Suprapubic skin (tissue), 4 donors: ENCODE measurements around the gene NDUFB7. TPM values are rescaled to one million over a fixed set of nuclear protein-coding genes. Genes with fewer than 3 reads are reported as not detected.
"Not testable (repeated sequence)": the region's sequence is repeated elsewhere in the genome, so short reads cannot be mapped to it uniquely, and the experiment has no call there.

Experiments used
- DNase-seq, 2 donors: peaks; one replicate each; pipeline ENCODE4 v3.0.0-alpha.2; 2019; ENCODE audit warnings: low spot score in 2 of 2
- H3K27ac ChIP-seq: fragments of 200-600 bp; sonication (generic); one replicate; pipeline ENCODE4 v1.5.1; 2019
- H3K27me3 ChIP-seq: fragments of 200-600 bp; sonication (generic); one replicate; pipeline ENCODE4 v1.5.1; 2019
- H3K36me3 ChIP-seq: fragments of 200-600 bp; sonication (generic); one replicate; pipeline ENCODE4 v1.5.1; 2019
- H3K4me1 ChIP-seq: fragments of 200-600 bp; sonication (generic); one replicate; pipeline ENCODE4 v1.5.1; 2019
- H3K4me3 ChIP-seq: fragments of 200-600 bp; sonication (generic); one replicate; pipeline ENCODE4 v1.5.1; 2019; ENCODE audit warnings: mild to moderate bottlenecking
- H3K9me3 ChIP-seq: fragments of 200-600 bp; sonication (generic); one replicate; pipeline ENCODE4 v1.5.1; 2019
- CTCF ChIP-seq, 2 donors: fragments of 200-600 bp in 1 of 2; fragments of 450-650 bp in 1 of 2; sonication (generic) in 1 of 2; IDR thresholded peaks; one replicate each; pipeline ENCODE4 v1.5.1; 2016 to 2019; ENCODE audit warnings: antibody characterized with exemption in 2 of 2, mild to moderate bottlenecking in 1 of 2, moderate library complexity in 1 of 2
- EP300 ChIP-seq: sonication (generic); formaldehyde crosslinking; IDR thresholded peaks from one replicate; pipeline ENCODE4 v1.6.1; 2017; ENCODE audit warnings: antibody characterized with exemption
- POLR2A ChIP-seq, 2 donors: fragments of 450-650 bp; IDR thresholded peaks; one replicate each; pipeline ENCODE4 v1.6.1; 2017; ENCODE audit warnings: antibody characterized with exemption in 2 of 2, mild to moderate bottlenecking in 2 of 2, moderate library complexity in 2 of 2
- POLR2AphosphoS5 ChIP-seq, 3 donors: sonication (generic); formaldehyde crosslinking; IDR thresholded peaks; one replicate each; pipeline ENCODE4 v1.6.1; 2017; ENCODE audit warnings: antibody characterized with exemption in 3 of 3
- WGBS: methylation state at CpG from one replicate; pipeline ENCODE4 v1.1.5; 2018; 5-methylcytosine and 5-hydroxymethylcytosine counted together
- total RNA-seq, 4 donors: library from RNA; depleted of rRNA; stranded (reverse); fragments of >200 nt; gene quantifications; one replicate each; pipeline ENCODE4 v1.1.0, GENCODE V29; 2016

Gene NDUFB7
- total RNA-seq, 4 donors from 2014 or later, result 196 to 394 (median 340) TPM

GRCh38 chr19:14595558-14595957, 23.7 kb upstream of the NDUFB7 start:
- H3K4me1 ChIP-seq, result no peaks in the 10 kb centered on the region
- H3K4me3 ChIP-seq, result no peak overlapping the region
- WGBS, result 90% methylated on average over 3 of the region's 3 CpGs
- TF ChIP-seq POLR2AphosphoS5 (IDR thresholded peaks at IDR 0.05), result no peak
- TF ChIP-seq EP300, result no peak
- no peak for TF ChIP-seq CTCF (IDR thresholded peaks at IDR 0.05)
- no peak for TF ChIP-seq POLR2A (IDR thresholded peaks at IDR 0.05)
- H3K27ac ChIP-seq, result no peak overlapping the region
- H3K36me3 ChIP-seq, result no peaks in the 10 kb centered on the region
- peaks cover 13% of the 10 kb centered on the region for H3K27me3 ChIP-seq
- no peaks in the 10 kb centered on the region for H3K9me3 ChIP-seq
- no peak for DNase-seq

GRCh38 chr19:14589433-14589832, 17.6 kb upstream of the NDUFB7 start:
- not testable (repeated sequence) for H3K27me3 ChIP-seq, DNase-seq, H3K27ac ChIP-seq, H3K4me1 ChIP-seq, H3K4me3 ChIP-seq, H3K9me3 ChIP-seq, H3K36me3 ChIP-seq
- WGBS, result no CpG with 5 or more reads among the region's 4 CpGs

- not testable (repeated sequence) for DNase-seq
These were observed 13.3 kb upstream of the NDUFB7 start for GRCh38 chr19:14585187-14585586.

GRCh38 chr19:14584372-14584771, 12.5 kb upstream of the NDUFB7 start:
- H3K27ac ChIP-seq, H3K4me3 ChIP-seq, DNase-seq, H3K27me3 ChIP-seq, H3K9me3 ChIP-seq, H3K4me1 ChIP-seq, H3K36me3 ChIP-seq: not testable (repeated sequence)
- WGBS, result 75% methylated on average over 3 of the region's 5 CpGs

More at GRCh38 chr19:14585187-14585586, 13.3 kb upstream of the NDUFB7 start:
- H3K4me1 ChIP-seq, H3K27ac ChIP-seq, H3K27me3 ChIP-seq, H3K9me3 ChIP-seq, H3K36me3 ChIP-seq, H3K4me3 ChIP-seq: not testable (repeated sequence)
- WGBS, result 17% methylated on average over 1 of the region's 3 CpGs

- DNase-seq, result no peak
- Histone ChIP-seq H3K27me3 (no peaks in the 10 kb centered on the region), H3K27ac (no peak within 1 kb of the TSS), H3K9me3 (no peaks in the 10 kb centered on the region), H3K4me3 (no peak within 1 kb of the TSS), H3K4me1 (no peaks in the 10 kb centered on the region), H3K36me3 (no peaks in the 10 kb centered on the region)
- no peak for TF ChIP-seq EP300
- TF ChIP-seq POLR2AphosphoS5 (IDR thresholded peaks at IDR 0.05), result no peak
- TF ChIP-seq POLR2A (IDR thresholded peaks at IDR 0.05), result no peak
- TF ChIP-seq CTCF (IDR thresholded peaks at IDR 0.05), result no peak
- 44% methylated on average over 5 of the region's 6 CpGs for WGBS
These were observed 11.1 kb upstream of the NDUFB7 start, which contains the start of gene CLEC17A for GRCh38 chr19:14582894-14583340. Gene CLEC17A (plus strand): TSS chr19:14583084. CDS start chr19:14583161, 77 bp downstream.

- 65% methylated on average over 6 of the region's 6 CpGs for WGBS
- H3K4me3 ChIP-seq, result no peak overlapping the region
- TF ChIP-seq CTCF (IDR thresholded peaks at IDR 0.05), result no peak
- TF ChIP-seq POLR2AphosphoS5 (IDR thresholded peaks at IDR 0.05), result no peak
- TF ChIP-seq EP300, result no peak
- TF ChIP-seq POLR2A (IDR thresholded peaks at IDR 0.05), result no peak
These were observed 8.9 kb upstream of the NDUFB7 start for GRCh38 chr19:14580623-14581237.

GRCh38 chr19:14577885-14578427, 6.1 kb upstream of the NDUFB7 start:
- H3K4me1 ChIP-seq, result peaks cover 5% of the 10 kb centered on the region
- no peaks in the 10 kb centered on the region for H3K36me3 ChIP-seq
- 56% methylated on average over 6 of the region's 6 CpGs for WGBS
- H3K4me3 ChIP-seq, result no peak overlapping the region
- no peaks in the 10 kb centered on the region for H3K9me3 ChIP-seq
- H3K27ac ChIP-seq, result no peak overlapping the region
- H3K27me3 ChIP-seq, result no peaks in the 10 kb centered on the region
- TF ChIP-seq CTCF (IDR thresholded peaks at IDR 0.05) (no peak), POLR2AphosphoS5 (IDR thresholded peaks at IDR 0.05) (no peak), EP300 (no peak), POLR2A (IDR thresholded peaks at IDR 0.05) (no peak)
- no peak for DNase-seq

More at GRCh38 chr19:14580623-14581237, 8.9 kb upstream of the NDUFB7 start:
- no peaks in the 10 kb centered on the region for H3K4me1 ChIP-seq
- no peak overlapping the region for H3K27ac ChIP-seq
- no peaks in the 10 kb centered on the region for H3K27me3 ChIP-seq
- H3K36me3 ChIP-seq, result no peaks in the 10 kb centered on the region
- H3K9me3 ChIP-seq, result no peaks in the 10 kb centered on the region
- no peak for DNase-seq
